GM21576 (cell line): Measurements from ENCODE around the gene ADAMTS12.

Experiments
- ATAC-seq: cut with Tn5 transposase; IDR thresholded peaks from one replicate; pipeline ENCODE4 v1.9.1; 2021; ENCODE audit warnings: mild to moderate bottlenecking, moderate library complexity; ENCODE audit not compliant: unreplicated experiment

Gene ADAMTS12

DNA sequence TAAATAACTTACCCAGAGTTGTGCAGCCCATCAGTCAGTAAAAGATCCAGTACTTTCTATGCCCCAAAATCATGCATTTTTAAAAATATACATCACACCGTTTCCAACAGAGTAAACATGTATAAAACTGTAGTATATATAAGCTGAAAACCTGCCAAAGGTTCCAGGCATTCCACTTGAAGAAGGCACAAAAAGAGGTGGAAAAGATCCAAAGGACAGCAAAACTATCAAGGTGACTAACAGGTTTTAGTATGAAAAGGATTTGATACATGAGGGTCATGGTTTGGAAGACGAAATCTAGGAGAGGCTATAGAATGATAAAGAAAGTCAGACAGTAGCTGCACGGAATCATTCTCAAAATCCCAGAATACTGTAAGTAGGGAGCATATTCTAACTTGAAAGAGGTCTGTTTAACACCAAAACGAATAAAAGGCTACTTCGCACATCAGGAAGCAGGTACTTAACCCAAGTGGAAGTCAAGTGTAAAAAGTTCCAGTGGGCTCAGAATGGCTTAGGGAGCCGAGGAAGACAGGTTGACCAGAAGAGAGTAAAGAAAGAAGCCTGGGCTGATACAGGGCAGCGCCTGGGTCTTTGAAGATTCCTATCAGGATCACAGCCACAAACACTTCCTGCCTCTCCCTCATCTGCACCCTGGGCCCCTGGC is 207.2 kb downstream of the ADAMTS12 start:
- ATAC-seq: no peak

DNA sequence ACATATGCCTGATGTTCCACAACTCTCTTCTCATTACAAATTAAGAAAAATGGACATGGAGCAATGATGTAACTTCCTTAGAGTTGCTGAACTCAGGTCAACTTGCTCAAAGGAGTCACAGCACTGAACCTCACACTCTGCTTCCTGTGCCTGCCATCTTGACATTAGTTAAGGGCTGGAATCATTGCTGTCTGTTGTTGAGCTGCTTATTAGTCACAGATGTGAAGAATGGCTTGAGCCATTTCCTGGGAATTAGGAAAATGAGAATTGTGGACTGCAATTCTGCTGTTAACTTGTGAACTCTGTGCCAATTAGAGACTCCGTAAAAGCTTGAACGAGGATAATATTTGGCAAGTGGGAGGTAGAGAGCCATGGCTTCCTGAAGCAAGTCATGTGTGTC is 212.0 kb downstream of the ADAMTS12 start:
- ATAC-seq: no peak

DNA sequence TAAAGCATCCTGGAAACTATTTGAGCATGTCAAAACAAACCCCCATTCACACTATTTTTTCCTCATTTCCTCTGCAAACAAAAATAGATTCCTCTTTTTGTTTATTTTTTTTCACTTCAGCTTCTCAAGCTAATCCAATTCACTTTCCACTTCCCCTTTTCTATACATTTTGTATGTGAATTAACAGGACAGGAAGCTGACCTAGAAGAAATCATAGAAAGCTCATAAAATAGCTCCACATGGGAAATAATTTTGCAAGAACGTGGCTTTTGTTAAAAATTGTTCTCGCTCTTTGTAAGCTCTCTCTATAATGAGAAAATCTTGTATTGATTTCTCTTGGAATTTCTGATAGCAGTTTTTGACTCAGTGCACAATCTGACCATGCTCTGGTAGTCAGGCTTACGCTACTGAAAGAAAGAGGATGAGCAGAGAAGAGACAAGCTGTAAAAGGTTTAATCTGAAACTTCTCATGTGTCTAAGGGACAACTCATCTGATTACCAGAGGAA is 215.8 kb downstream of the ADAMTS12 start:
- peak; percentile 85 for ATAC-seq

GRCh38 chr5:33671700-33672291 is 220.0 kb downstream of the ADAMTS12 start:
- no peak for ATAC-seq

- no peak for ATAC-seq
Measured at GRCh38 chr5:33662722-33663427, 228.9 kb downstream of the ADAMTS12 start.

DNA sequence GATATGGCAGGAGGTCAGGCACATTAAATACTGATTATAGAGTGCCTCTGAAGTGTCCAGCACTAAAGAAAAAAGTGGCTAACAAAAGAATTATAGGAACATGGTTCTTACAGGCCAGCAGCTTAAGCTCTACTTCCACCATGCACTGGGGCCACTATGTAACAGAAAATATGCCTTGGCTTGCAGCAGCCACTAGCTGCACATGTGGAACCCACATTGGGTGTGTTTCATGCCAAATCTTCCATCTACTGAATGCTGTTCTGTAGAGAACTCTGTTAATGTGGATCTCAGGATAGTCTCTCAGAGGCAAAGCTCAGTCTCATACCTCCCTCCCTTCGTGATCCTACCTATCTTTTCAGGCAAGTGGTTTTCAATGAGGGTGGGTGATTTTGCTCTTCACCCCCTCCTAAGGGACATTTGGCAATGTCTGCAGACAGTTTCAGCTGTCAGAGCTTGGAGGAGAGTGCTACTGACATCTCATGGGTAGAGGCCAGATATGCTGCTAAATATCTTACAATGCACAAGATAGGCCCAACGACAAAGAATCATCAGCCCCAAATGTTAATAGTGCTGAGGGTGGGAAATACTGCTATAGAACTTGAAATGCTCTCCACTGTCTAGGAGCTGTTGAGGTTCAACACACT is 232.1 kb downstream of the ADAMTS12 start:
- no peak for ATAC-seq

- no peak for ATAC-seq
Measured at GRCh38 chr5:33657804-33658440, 233.9 kb downstream of the ADAMTS12 start.

DNA sequence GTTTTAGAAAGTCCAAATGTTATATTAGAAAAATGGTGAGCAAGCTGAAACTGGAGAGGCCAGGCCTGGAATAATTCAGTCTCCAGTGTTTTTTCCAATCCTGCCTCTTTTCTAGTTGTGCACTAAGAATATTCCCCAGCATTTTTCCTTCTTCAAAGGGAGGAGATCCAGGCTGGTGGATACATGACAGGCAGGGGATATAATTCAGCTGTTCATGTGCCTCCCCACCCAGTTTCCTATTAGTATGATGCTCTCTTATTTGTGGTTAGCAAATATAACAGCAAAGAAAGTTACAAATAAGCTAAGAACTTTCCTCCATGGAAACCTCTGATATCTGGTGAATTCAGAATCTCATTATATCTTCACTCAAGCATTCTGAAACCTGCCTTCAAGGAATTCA is 234.6 kb downstream of the ADAMTS12 start:
- no peak for ATAC-seq

DNA sequence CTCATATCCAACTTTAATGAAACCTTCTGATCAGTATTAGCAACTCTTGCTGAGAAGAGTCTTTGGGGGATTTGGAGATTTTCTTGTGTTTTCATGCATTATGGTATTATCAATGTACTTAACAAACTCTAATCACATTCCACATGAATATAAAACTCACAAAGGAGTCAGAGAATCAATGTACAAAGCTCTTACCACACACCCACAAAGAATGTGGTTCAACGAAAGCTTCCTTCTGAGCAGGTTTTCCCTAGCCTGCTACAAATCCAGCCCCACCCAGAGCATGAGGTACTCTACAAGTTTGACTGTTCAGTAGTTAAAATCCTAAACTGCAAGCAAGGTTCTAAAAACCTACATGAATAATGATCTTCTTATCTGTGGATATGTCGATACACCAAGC is 240.9 kb downstream of the ADAMTS12 start:
- ATAC-seq: no peak

DNA sequence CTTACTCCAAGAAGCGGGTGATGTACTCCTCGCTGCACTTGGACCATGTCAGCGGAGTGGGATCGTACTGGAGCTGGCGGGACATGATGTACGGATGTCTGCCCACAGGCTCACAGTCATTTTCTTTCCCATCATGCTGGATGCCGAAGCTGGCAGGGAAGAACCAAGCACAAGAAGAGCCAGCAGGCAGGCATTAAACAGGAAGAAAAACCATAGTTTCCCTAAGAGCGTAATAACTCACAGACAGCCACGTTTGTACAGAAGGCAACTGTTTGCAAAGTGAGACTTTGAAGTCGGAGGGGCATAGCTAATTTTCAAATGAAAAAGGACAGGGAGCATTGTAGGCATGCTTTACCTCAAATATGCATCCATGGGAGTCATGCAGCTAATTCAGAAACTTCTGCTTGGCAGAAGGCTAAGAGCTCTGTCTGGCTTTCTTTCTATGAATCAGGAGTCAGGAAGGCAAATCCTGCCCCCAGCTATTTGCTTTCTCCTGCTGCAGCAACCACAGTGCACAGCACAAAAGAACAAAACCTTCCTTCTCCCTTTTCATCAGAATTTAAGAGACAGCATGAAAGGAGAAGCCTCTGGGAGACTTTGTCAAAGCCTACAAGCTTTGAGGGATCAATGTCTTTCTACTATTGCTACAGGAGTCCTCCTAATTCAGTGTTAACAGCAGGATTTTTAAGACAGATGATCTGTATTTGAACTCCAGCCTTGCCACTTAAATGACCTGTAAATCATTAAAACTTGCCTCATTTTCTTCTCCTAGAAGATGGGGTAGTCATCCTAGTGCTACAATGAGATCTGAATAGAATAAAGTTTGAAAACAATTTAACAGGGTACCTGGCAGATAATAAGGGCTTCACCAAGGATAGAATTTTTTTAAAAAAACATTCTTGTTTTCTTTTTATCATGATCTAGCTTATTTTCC is 242.0 kb downstream of the ADAMTS12 start:
- ATAC-seq: no peak

- no peak for ATAC-seq
Measured at GRCh38 chr5:33641744-33642505, 249.9 kb downstream of the ADAMTS12 start.

DNA sequence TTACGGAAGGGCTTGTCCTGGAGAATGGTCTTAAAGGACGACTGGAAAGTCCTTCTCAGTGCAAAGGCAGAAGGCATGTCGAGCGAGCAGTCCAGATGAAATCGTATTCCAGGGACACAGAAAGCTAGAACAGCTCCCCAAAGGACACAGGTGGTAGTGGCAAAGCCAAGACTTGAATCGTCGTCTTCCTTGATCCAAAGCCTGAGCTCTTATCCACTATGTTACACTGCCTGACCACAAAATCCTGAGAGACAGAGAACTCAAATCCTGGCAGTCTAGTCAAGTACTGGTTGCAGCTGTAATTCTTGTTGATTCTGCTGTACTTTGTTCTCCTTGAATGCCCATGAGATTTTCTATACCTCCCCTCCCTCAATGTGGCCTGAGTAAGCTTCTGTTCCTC is 252.3 kb downstream of the ADAMTS12 start:
- ATAC-seq: no peak

DNA sequence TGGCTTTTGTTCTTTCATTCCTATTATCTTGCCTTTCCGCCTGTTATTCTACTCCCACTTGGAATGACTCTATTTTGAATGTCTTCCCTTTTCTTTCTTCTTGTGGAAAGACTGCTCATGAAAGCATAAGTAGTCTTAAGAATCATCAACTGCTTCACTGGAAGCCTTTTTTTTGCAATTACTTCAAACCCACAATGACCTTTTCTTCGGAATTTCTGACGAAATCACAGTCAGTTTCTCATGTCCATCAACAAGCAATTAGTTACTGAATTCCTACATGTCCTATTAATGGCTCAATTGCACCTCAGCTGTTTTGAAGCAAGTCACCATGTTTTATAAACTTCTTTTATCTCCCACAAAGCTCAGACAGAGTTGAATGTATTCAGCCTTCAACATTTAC is 254.8 kb downstream of the ADAMTS12 start:
- ATAC-seq: no peak

DNA sequence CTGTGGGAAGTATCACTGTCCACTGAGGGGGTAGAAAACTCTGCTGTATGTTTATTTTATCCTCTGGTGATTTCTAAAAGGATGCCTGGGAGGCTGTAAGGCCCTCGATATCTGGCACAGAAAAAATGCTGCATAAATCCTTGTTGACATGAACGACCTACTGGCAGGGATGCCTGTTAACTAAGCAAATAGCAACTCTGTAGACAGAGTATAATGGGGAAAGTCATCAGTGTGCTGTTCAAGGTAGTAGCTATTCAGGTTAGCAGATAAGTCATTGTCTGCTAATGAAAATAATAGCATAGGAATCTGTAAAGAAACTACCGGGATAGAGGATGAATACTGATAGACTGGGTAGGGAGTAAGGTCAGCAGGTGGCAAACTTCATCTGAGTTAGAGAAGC is 256.2 kb downstream of the ADAMTS12 start:
- no peak for ATAC-seq

- no peak for ATAC-seq
Measured at GRCh38 chr5:33633699-33634098, 258.1 kb downstream of the ADAMTS12 start.

- peak; percentile 98 for ATAC-seq
Measured at GRCh38 chr5:33631786-33632185, 260.0 kb downstream of the ADAMTS12 start.

GRCh38 chr5:33631139-33631538 is 260.7 kb downstream of the ADAMTS12 start:
- ATAC-seq: no peak

DNA sequence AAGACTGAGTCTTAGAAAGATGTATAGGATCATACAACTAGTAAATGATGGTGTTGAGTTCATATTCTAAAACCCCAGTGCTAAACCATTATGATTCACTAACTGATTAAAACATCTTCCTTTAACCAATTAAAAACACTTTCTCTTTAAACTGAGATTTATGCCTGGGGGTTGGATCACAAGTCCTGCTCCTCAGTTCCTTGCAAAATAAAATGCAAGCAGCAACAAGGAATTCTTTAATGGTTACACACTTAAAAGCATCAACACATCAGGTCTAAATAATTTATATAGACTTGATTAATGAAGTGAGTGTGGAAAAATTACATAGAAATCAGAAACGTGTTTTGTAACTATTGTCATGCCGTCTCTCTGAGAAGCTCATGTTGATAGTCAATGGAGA is 261.8 kb downstream of the ADAMTS12 start:
- no peak for ATAC-seq

- no peak for ATAC-seq
Measured at GRCh38 chr5:33628796-33629195, 263.0 kb downstream of the ADAMTS12 start.
